Pancreas (tissue), 10 donors: ENCODE data around the gene KRT24. TPM values are rescaled to one million over a fixed set of nuclear protein-coding genes. Genes with fewer than 3 reads are reported as not detected.
A peak's percentile ranks its signal among the peaks of the same experiment; 100 is the strongest.

Source experiments
- ATAC-seq, 4 donors: fragments of 200-7000 bp; cut with Tn5 transposase; one replicate each; pipeline versions ENCODE4 v1.8.0 to v1.9.1; 2020; ENCODE audit warnings: mild to moderate bottlenecking in 4 of 4, moderate library complexity in 4 of 4
- DNase-seq, 6 donors: peaks; one replicate each; pipeline ENCODE4 v3.0.0-alpha.2; 2020
- FAIRE-seq: peaks from 2 replicates; lab custom pipeline; 2012; peaks lifted over from hg19 to GRCh38; lab: Jason Lieb, UNC
- H3K27ac ChIP-seq, 4 donors: fragments of 200-600 bp; sonication (generic); 1 replicate in 3 of 4; 2 replicates in 1 of 4; pipeline versions ENCODE4 v1.5.0 to v1.8.0; 2020
- H3K27me3 ChIP-seq, 4 donors: fragments of 200-600 bp; one replicate each; pipeline ENCODE4 v1.8.0; 2021
- H3K36me3 ChIP-seq, 3 donors: fragments of 200-600 bp; sonication (generic) in 1 of 3; one replicate each; pipeline versions ENCODE4 v1.5.0 to v1.8.0; 2020 to 2021
- H3K4me1 ChIP-seq, 3 donors: fragments of 200-600 bp; one replicate each; pipeline ENCODE4 v1.8.0; 2021
- H3K4me3 ChIP-seq, 4 donors: fragments of 200-600 bp; sonication (generic) in 2 of 4; one replicate each; pipeline versions ENCODE4 v1.5.0 to v1.8.0; 2020 to 2021
- H3K9me3 ChIP-seq, 4 donors: fragments of 200-600 bp; one replicate each; pipeline ENCODE4 v1.8.0; 2021
- CTCF ChIP-seq, 4 donors: fragments of 200-600 bp; sonication (generic) in 3 of 4; IDR thresholded peaks; one replicate each; pipeline versions ENCODE4 v1.5.0 to v1.8.0; 2021; ENCODE audit warnings: antibody characterized with exemption in 4 of 4
- WGBS, 2 donors: extraction: QIAGEN DNeasy Blood & Tissue Kit; methylation state at CpG; one replicate each; pipeline ENCODE4 v1.1.7; 2013; 5-methylcytosine and 5-hydroxymethylcytosine counted together
- intact Hi-C, 3 donors: fragments of 100-400 bp; cut with DNase I; formaldehyde crosslinking; loops; one replicate each; pipeline versions ENCODE4 v1.11.1 to v1.14.2; 2022
- polyA plus RNA-seq, 2 donors: library from polyadenylated mRNA; stranded (reverse); fragments of 200-250 nt; gene quantifications; one replicate each; pipeline ENCODE4 v1.2.3, GENCODE V29; 2013
- total RNA-seq, 6 donors: library from RNA; stranded (reverse); fragmentation: NEBNext Ultra II Directional in 4 of 6; extraction: Animal tissue kit (Norgen Biotek cat#: 25700) in 4 of 6; gene quantifications; one replicate each; pipeline versions ENCODE4 v1.2.1 to v1.2.4, GENCODE V29; 2021 to 2023
- donor health status: healthy with polysubstance abuse.
- donor health status: DM: no; HTN: no; CAD: no; lungs with moderate emphysema.
- donor health status: DM: no; HTN: no; CAD: no.
- donor health status: control.
- donor health status: control.
- donor health status: Bipolar disorder and iron deficiency.
- donor health status: DM: yes; HTN: yes; CAD: no.
- donor health status: DM: no; HTN: no; CAD: no.
- donor health status: DM: no; HTN: no; CAD: no.
- donor health status: DM: yes; HTN: yes; CAD: no.

Gene KRT24
- total and polyA plus RNA-seq, 8 donors: 0.08 TPM; not detected in 7

GRCh38 chr17:40724656-40725055, 21.1 kb upstream of the KRT24 start:
- DNase-seq: no peak
- WGBS, 2 donors: 22 to 35% methylated on average over 1 of the region's 1 CpG
- H3K4me1 ChIP-seq: no peaks in the 10 kb centered on the region

GRCh38 chr17:40722241-40722640, 18.7 kb upstream of the KRT24 start:
- intact Hi-C loops: no loop called here
- ATAC-seq: peak in 1 of 4 donors; percentile 27

More at GRCh38 chr17:40724656-40725055, 21.1 kb upstream of the KRT24 start:
- no peaks in the 10 kb centered on the region for H3K27me3 ChIP-seq
- H3K4me3 ChIP-seq: no peak overlapping the region
- ATAC-seq: no peak
- no peaks in the 10 kb centered on the region for H3K9me3 ChIP-seq
- FAIRE-seq: no peak
- H3K36me3 ChIP-seq: no peaks in the 10 kb centered on the region
- no peak overlapping the region for H3K27ac ChIP-seq
- intact Hi-C loops: no loop called here
- no peak for TF ChIP-seq CTCF (IDR thresholded peaks at IDR 0.05)

GRCh38 chr17:40720899-40721298, 17.3 kb upstream of the KRT24 start:
- Histone ChIP-seq H3K4me3 (no peak overlapping the region), H3K9me3 (no peaks in the 10 kb centered on the region), H3K27ac (peak overlapping the region in 1 of 4 donors; percentile 60), H3K27me3 (no peaks in the 10 kb centered on the region), H3K36me3 (no peaks in the 10 kb centered on the region), H3K4me1 (no peaks in the 10 kb centered on the region)
- DNase-seq (no peak), FAIRE-seq (no peak), ATAC-seq (peak in 3 of 4 donors; percentile 35 to 62 (median 40))
- intact Hi-C loops: no loop called here
- 30 to 41% methylated on average over 2 of the region's 2 CpGs for WGBS, 2 donors
- TF ChIP-seq CTCF (IDR thresholded peaks at IDR 0.05): no peak

More at GRCh38 chr17:40722241-40722640, 18.7 kb upstream of the KRT24 start:
- DNase-seq (no peak), FAIRE-seq (no peak)
- 45 to 63% methylated on average over 1 of the region's 1 CpG for WGBS, 2 donors
- Histone ChIP-seq H3K36me3 (no peaks in the 10 kb centered on the region), H3K27ac (peak overlapping the region in 1 of 4 donors; percentile 60), H3K27me3 (no peaks in the 10 kb centered on the region), H3K4me3 (no peak overlapping the region), H3K9me3 (no peaks in the 10 kb centered on the region), H3K4me1 (no peaks in the 10 kb centered on the region)
- no peak for TF ChIP-seq CTCF (IDR thresholded peaks at IDR 0.05)

DNA sequence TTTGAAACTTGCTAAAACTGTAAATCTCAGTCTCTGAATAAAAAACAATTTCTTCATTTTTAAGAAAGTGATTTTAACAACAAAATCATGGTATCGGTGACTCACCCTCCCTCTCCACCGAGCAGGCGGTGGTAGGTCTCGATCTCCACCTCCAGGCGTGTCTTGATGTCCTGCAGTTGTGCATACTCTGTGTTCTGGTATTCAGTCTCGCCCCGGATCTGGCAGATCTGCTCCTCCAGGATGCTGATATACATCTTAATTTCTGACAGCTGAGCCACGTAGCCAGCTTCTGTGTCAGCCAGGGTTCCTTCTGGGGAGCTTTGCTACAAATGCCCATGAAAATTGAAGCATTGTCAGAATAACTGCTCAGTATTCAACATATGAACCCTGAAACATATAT, 15.4 kb upstream of the KRT24 start:
- FAIRE-seq: no peak
- ATAC-seq: no peak
- Histone ChIP-seq H3K27ac (no peak overlapping the region), H3K9me3 (no peaks in the 10 kb centered on the region), H3K36me3 (no peaks in the 10 kb centered on the region), H3K27me3 (no peaks in the 10 kb centered on the region), H3K4me1 (no peaks in the 10 kb centered on the region), H3K4me3 (no peak overlapping the region)
- intact Hi-C loops: no loop called here
- no peak for TF ChIP-seq CTCF (IDR thresholded peaks at IDR 0.05)
- WGBS, 2 donors: 43 to 66% methylated on average over 8 of the region's 8 CpGs
- no peak for DNase-seq

DNA sequence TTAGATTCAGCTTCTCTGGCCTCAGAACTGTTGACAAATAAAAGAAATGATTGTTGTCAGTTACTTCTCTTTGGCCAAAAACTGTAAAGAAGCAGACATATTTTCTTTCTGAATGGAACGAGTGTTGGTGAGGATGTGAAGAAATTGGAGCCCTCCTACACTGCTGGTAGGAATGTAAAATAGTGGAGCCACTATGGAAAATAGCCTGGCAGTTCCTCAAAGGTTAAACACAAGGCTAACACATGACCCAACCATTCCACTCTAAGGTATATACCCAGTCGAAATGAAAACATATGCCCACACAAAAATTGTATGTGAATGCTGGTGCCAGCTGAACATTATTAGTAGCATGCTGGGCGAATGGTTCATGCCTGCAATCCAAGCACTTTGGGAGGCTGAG, 14.2 kb upstream of the KRT24 start:
- ATAC-seq (no peak), DNase-seq (no peak), FAIRE-seq (no peak)
- intact Hi-C loops: no loop called here
- H3K4me3 ChIP-seq: no peak overlapping the region
- H3K36me3 ChIP-seq: no peaks in the 10 kb centered on the region
- TF ChIP-seq CTCF (IDR thresholded peaks at IDR 0.05): no peak
- WGBS, 2 donors: 42 to 52% methylated on average over 3 of the region's 3 CpGs
- H3K4me1 ChIP-seq: no peaks in the 10 kb centered on the region
- H3K27me3 ChIP-seq: no peaks in the 10 kb centered on the region
- H3K9me3 ChIP-seq: no peaks in the 10 kb centered on the region
- no peak overlapping the region for H3K27ac ChIP-seq
